Measurements from ENCODE around the gene RASGRP2.

Gene RASGRP2

GRCh38 chr11:64694821-64695365, 49.0 kb downstream of the RASGRP2 start:
- no peak for DNase-seq (ENCODE audit: low read depth)

- no peak for DNase-seq (ENCODE audit: low read depth)
These were observed 49.8 kb downstream of the RASGRP2 start for GRCh38 chr11:64694026-64694755.

GRCh38 chr11:64692764-64693331, 51.1 kb downstream of the RASGRP2 start:
- DNase-seq (ENCODE audit: low read depth), result no peak

- no peak for DNase-seq (ENCODE audit: low read depth)
These were observed 52.4 kb downstream of the RASGRP2 start for GRCh38 chr11:64691543-64691942.

- no peak for DNase-seq (ENCODE audit: low read depth)
These were observed 53.7 kb downstream of the RASGRP2 start for GRCh38 chr11:64690235-64690634.

GRCh38 chr11:64688534-64688982, 55.4 kb downstream of the RASGRP2 start:
- peak; percentile 87 for DNase-seq (ENCODE audit: low read depth)

GRCh38 chr11:64687643-64688533, 56.1 kb downstream of the RASGRP2 start:
- DNase-seq (ENCODE audit: low read depth), result no peak

- no peak for DNase-seq (ENCODE audit: low read depth)
These were observed 56.7 kb downstream of the RASGRP2 start for GRCh38 chr11:64687204-64687603.

- DNase-seq (ENCODE audit: low read depth), result no peak
These were observed 57.3 kb downstream of the RASGRP2 start for GRCh38 chr11:64686466-64687170.

- DNase-seq (ENCODE audit: low read depth), result no peak
These were observed 58.4 kb downstream of the RASGRP2 start for GRCh38 chr11:64685536-64685935.

- no peak for DNase-seq (ENCODE audit: low read depth)
These were observed 59.6 kb downstream of the RASGRP2 start for GRCh38 chr11:64684357-64684756.

- DNase-seq (ENCODE audit: low read depth), result no peak
These were observed 62.8 kb downstream of the RASGRP2 start for GRCh38 chr11:64681171-64681570.

GRCh38 chr11:64679846-64680245, 64.1 kb downstream of the RASGRP2 start:
- DNase-seq (ENCODE audit: low read depth), result no peak

- no peak for DNase-seq (ENCODE audit: low read depth)
These were observed 66.4 kb downstream of the RASGRP2 start for GRCh38 chr11:64677441-64678023.

Data from stimulated activated CD8-positive, alpha-beta memory T cell treated with anti-CD3 and anti-CD28 coated beads, Interleukin-7, amount 100 ng/mL, for 24 hours (primary cell).